HTR-8/SVneo (cell line): ENCODE data around the gene CARD11.
A peak's percentile ranks its signal among the peaks of the same experiment; 100 is the strongest.
"Not testable (repeated sequence)": the region's sequence is repeated elsewhere in the genome, so short reads cannot be mapped to it uniquely, and the experiment has no call there.

Source experiments
- DNase-seq: peaks from one replicate; pipeline ENCODE4 v3.0.0; 2011; ENCODE audit warnings: low spot score, mixed read lengths; ENCODE audit not compliant: insufficient read length
- FAIRE-seq: peaks from 2 replicates; lab custom pipeline; 2011; peaks lifted over from hg19 to GRCh38; lab: Jason Lieb, UNC

The CARD11 gene

DNA sequence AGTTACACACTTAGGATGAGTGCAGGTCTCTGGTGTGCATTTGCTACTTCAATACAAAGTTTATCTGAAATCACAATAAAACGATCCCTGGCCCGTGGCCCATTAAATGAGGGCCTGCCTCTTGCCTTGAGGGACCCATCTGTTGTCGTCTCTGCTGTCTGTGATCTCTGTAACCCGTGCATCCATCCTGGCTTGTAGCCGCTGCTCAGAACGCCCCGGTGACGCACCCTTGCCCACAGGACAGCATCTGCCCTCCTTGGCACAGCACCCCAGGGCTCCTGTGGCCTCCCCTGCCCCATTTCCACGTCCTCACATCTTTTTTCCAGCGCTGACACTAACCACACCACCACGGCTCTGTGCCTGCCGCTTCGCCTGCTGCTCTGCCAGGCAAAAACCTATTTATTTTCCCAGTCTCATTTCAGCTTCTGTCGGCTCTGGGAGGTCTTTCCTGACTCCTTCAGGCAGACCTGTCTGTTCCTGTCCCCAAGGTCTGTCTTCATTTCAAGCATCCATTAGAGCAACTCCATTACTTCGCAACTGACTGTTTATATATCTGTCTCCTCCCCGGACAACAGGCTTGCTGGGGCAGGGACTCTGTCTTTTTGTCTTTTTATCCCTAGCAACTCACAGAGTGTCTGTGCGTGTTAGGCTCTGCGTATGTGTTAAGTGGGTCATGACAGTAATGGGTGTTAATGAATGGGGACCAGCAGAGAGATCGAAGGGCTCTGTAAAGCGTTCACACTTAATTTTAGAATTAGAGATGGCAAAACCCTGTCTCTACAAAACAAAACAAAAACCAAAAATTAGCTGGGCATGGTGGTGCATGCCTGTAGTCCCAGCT lies 16.4 kb downstream of the CARD11 start:
- FAIRE-seq: no peak
- DNase-seq: no peak

- FAIRE-seq (no peak), DNase-seq (no peak)
Measured at GRCh38 chr7:3025616-3026015, 18.1 kb downstream of the CARD11 start.

- no peak for DNase-seq
- FAIRE-seq: no peak
Measured at GRCh38 chr7:3021825-3022224, 21.8 kb downstream of the CARD11 start.

DNA sequence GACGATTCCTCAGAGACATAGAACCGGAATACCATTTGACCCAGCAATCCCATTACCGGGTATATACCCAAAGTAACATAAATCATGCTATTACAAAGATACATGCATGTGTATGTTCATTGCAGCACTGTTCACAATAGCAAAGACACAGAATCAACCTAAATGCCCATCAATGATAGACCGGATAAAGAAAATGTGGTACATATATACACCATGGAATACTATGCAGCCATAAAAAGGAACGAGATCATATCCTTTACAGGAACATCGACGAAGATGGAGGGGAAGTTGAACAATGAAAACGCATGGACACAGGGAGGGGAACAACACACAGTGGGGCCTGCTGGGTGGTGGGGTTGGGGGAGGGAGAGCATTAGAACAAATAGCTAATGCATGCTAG lies 22.4 kb downstream of the CARD11 start:
- DNase-seq, FAIRE-seq: not testable (repeated sequence)

DNA sequence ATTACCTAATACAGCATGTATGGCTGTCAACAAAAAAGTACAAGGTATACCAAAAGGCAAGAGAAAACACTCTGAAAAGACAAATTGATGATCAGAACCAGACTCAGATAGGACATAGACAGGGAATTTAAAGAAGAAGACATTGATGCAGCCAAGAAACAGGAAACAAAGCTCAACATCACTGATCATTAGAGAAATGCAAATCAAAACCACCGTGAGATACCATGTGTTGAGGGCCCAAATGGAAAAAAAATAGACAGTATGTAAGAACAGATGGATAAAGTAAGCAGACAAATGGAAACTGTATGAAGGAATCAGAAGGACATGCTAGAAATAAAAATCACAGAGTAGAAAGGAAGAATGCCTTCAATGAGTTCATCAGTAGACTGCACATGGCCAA lies 23.3 kb downstream of the CARD11 start:
- no peak for FAIRE-seq
- DNase-seq: no peak

DNA sequence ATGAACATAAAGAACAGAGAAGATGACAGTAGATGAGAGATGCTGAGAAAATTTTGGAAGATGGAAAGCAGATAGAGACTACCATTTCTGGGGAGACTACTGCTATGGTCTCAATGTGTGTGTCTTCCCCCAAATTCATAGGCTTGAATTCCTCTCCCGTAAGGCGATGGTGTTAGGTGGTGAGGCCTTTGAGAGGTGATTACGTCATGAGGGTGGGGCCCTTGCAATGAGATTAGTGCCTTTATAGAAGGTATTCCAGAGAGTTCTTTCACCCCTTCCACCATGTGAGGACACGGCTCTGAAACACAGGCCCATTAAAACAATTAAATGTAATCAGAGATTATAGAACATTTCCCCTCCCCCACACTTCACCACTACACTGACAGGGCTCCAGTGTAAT lies 23.9 kb downstream of the CARD11 start:
- FAIRE-seq (no peak), DNase-seq (no peak)

DNA sequence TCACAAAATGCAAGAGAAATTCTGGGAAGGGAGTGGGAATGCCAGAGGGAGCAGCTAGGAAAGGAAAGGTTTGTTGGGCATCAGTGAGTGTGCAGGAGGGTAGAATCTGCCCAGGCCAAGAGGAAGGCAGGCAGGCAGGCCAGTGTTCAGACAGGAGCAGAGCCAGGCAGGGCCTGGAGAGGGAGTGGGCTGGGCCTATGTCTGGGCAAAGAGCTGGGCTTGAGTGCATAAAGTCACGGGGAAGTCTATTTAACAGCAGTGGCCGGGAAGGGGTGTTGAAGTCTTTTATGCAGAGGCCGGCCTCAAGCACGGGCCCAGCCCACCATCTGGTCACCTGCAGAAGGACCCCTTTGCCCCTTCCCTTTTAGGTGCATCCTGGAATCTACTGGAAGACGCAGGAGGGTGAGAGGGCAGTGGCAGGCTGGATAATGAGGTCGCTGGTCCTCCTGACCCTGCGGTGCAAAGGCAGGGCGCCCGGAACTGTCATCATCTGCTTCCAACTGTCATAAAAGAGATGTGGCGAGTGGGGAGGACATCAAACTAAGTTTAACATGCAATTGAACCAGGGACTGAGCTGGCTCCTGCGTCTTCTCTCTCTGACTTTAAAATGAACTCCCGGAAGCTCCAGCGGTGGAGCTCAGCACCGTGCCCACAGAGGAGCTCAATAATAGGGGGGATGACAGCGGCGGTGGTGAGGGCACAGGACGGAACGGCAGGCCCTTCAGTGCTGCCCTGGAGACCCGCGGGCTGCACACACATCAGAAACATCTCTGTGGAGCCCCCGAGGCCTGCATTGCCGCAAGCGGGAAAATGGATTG lies 29.5 kb downstream of the CARD11 start:
- FAIRE-seq (no peak), DNase-seq (no peak)

DNA sequence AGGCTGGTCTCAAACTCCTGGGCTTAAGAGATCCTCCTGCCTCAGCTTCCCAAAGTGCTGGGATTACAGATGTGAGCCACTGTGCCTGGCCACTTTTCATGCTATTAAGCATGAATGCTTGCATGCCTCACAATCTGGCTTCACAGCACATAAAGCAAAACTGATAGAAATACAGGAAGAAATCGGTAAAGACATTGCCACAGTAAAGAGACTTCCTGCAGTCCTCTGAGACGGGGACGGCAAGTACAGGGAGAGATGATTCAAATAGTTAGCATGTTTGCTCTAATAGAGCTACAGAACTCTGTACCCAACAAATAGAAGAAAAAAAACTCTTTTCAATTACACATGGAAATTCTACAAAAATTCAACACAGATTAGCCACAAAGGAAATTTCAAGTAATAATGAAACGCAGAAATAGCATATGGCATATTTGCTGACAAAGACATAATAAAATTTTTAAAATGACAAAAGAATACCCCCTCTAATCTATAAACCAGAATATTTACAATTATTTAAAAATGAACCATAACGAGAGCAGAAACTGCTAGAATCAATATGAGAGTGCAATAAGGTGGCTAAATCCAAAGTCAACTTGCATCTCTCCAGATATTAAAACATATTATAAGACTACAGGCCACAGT lies 32.3 kb downstream of the CARD11 start:
- no peak for DNase-seq
- no peak for FAIRE-seq

GRCh38 chr7:3010161-3010560 lies 33.5 kb downstream of the CARD11 start:
- DNase-seq (no peak), FAIRE-seq (no peak)

GRCh38 chr7:3009086-3009485 lies 34.6 kb downstream of the CARD11 start:
- DNase-seq: no peak
- FAIRE-seq: no peak

- DNase-seq (no peak), FAIRE-seq (no peak)
Measured at GRCh38 chr7:3008386-3008785, 35.3 kb downstream of the CARD11 start.

GRCh38 chr7:3007696-3008095 lies 36.0 kb downstream of the CARD11 start:
- FAIRE-seq (no peak), DNase-seq (no peak)

- DNase-seq (no peak), FAIRE-seq (no peak)
Measured at GRCh38 chr7:3005257-3005656, 38.4 kb downstream of the CARD11 start.

GRCh38 chr7:3003936-3004335 lies 39.7 kb downstream of the CARD11 start:
- FAIRE-seq: no peak
- DNase-seq: no peak

DNA sequence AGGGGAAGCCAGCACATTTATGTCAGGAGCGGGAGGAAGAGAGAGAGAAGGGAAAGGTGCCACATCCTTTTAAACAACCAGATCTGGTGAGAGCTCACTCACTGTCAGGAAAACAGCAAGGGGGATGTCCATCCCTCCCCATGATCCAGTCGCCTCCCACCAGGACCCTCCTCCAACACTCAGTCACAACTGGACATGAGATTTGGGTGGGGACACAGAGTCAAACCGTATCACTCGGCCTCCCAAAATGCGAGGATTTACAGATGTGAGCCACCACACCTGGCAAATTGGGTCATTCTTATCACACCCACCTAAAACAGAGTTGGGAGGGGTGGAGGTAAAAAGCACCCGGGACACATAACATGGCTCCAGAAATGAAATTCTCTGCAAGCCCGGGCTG lies 41.0 kb downstream of the CARD11 start:
- FAIRE-seq (no peak), DNase-seq (no peak)

DNA sequence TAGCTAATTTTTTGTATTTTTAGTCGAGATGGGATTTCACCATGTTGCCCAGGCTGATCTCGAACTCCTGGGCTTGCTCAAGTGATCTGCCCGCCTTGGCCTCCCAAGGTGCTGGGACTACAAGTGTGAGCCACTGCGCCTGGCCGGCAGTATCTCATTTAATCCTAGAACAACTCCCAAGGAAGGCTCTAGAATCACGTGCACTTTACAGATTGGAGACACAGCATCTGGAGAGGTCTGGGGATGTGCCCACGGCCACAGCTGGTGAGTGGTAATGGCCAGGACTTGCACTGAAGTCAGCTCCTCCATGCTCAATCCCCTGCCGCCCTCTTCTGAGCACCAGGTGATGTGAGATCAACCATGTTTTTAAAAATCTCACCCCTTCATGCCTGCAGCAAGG lies 43.1 kb downstream of the CARD11 start:
- FAIRE-seq (no peak), DNase-seq (no peak)

DNA sequence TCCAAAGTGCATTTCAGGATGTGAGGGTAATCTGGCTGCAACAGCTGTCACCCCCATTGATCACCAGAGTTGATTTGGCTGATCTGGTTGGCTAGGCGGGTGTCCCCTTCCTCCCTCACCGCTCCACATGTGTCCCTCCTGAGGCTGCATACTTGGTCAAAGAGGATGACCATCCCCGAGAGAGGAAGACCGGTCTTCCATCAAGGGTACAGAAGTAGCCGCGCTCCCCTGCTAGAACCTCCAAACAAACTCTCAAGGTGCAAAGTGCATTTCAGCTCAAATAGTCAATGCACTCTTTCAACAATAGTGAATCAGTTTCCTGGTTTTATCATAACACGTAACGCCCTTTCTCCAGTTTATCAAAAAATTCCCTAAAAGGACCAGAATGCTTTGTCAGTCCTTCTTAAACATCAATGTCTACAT lies 44.6 kb downstream of the CARD11 start:
- FAIRE-seq: peak; percentile 79
- no peak for DNase-seq

GRCh38 chr7:2997014-2997413 lies 46.7 kb downstream of the CARD11 start:
- DNase-seq (no peak), FAIRE-seq (no peak)

DNA sequence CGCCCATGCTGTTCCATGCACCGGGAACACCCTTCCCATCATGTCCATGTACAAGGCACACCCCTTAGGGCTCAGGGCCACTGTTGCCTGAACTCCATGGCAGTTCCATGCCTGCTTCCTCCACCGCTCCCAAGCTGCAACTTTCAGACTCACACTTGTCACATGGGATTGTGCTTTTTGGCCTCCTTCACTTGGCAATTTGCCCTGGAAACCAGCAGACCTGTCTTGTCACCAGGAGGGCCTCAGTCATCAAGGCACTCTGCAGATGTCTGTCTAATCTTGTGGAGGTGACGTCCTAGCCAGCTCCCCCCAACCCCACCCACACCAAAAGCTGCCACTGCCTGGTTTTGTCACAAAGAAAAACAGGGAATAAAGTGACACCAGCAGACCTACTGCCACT lies 47.5 kb downstream of the CARD11 start:
- DNase-seq (no peak), FAIRE-seq (no peak)

DNA sequence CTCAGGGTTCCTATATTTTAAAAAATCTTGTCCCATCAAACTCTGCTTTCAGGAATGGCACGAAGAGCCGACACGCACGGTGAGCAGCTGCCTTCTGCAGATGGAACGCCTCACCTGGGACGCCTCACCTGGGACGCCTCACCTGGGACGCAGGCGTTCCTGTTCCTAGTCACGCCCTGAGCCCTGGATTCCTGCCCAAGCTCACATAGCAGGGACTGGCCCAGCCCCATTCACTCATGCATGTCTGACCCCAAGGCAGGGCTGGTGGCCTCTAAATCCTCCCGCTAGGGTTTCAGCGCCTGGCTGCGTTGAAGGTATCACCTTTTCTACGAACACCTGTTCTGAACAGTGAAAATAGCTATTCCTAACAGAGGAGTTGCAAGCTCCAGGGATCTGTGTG lies 49.8 kb downstream of the CARD11 start:
- DNase-seq (no peak), FAIRE-seq (no peak)

DNA sequence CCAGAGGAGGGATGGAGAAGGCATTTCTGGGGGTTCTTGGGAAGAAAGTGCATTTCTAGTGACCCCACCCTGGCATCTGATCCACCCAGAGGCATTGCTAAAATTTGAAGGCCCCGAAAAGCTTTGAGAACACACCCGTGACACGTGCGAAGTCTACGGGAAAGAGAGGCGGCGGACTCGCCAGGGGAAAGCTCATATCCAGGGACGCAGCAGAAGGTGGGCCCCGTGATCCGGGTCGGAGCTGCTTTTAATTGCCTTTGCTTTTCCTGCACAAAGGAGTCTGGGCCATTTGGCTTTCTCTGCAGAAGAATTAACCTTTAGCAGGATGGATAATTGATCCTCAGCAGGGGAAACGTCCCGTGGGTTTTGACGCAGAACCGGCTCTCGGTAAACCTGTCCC lies 50.3 kb downstream of the CARD11 start:
- FAIRE-seq (no peak), DNase-seq (no peak)
